Nephron (organoid): ENCODE measurements around the gene GAST.

Experiments used
- H3K27ac Mint-ChIP-seq, 3 experiments: 2 replicates each; pipeline ENCODE4 v1.8.0; 2020; ENCODE audit warnings: mixed read lengths in 3 of 3, mild to moderate bottlenecking in 2 of 3, moderate library complexity in 1 of 3
- H3K27me3 Mint-ChIP-seq: 2 replicates; pipeline ENCODE4 v1.8.0; 2021; ENCODE audit warnings: low read depth, mild to moderate bottlenecking, moderate library complexity, mixed read lengths
- H3K36me3 Mint-ChIP-seq: 2 replicates; pipeline ENCODE4 v1.8.0; 2020; ENCODE audit warnings: low read depth, mixed read lengths
- H3K4me1 Mint-ChIP-seq: 2 replicates; pipeline ENCODE4 v1.8.0; 2020; ENCODE audit warnings: mixed read lengths
- H3K4me3 Mint-ChIP-seq, 3 experiments: 2 replicates each; pipeline ENCODE4 v1.8.0; 2020; ENCODE audit warnings: mild to moderate bottlenecking in 3 of 3, mixed read lengths in 3 of 3, moderate library complexity in 2 of 3
- H3K9me3 Mint-ChIP-seq: 2 replicates; pipeline ENCODE4 v1.8.0; 2020; ENCODE audit warnings: mixed read lengths
- TF ChIP-seq, protein P1 (sequence below), 3 experiments: fragments of 200-600 bp; sonication (generic); IDR thresholded peaks; one replicate each; pipeline ENCODE4 v1.5.0; 2021; ENCODE audit warnings: antibody characterized with exemption in 3 of 3; ENCODE audit not compliant: unreplicated experiment in 3 of 3

GAST gene

GRCh38 chr17:41678411-41678906 lies 33.7 kb upstream of the GAST start:
- H3K27me3 Mint-ChIP-seq, result no peaks in the 10 kb centered on the region
- peak overlapping the region; percentile 60 to 86 (median 80) for H3K27ac Mint-ChIP-seq
- H3K36me3 Mint-ChIP-seq, result no peaks in the 10 kb centered on the region
- H3K4me1 Mint-ChIP-seq, result peaks cover 19% of the 10 kb centered on the region
- TF ChIP-seq, protein P1, sequence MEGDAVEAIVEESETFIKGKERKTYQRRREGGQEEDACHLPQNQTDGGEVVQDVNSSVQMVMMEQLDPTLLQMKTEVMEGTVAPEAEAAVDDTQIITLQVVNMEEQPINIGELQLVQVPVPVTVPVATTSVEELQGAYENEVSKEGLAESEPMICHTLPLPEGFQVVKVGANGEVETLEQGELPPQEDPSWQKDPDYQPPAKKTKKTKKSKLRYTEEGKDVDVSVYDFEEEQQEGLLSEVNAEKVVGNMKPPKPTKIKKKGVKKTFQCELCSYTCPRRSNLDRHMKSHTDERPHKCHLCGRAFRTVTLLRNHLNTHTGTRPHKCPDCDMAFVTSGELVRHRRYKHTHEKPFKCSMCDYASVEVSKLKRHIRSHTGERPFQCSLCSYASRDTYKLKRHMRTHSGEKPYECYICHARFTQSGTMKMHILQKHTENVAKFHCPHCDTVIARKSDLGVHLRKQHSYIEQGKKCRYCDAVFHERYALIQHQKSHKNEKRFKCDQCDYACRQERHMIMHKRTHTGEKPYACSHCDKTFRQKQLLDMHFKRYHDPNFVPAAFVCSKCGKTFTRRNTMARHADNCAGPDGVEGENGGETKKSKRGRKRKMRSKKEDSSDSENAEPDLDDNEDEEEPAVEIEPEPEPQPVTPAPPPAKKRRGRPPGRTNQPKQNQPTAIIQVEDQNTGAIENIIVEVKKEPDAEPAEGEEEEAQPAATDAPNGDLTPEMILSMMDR (IDR thresholded peaks at IDR 0.05; ENCODE audit: unreplicated experiment in 3 of 3), result no peak
- H3K9me3 Mint-ChIP-seq, result peaks cover 5% of the 10 kb centered on the region
- H3K4me3 Mint-ChIP-seq, result no peak overlapping the region

GRCh38 chr17:41678907-41679739 lies 33.0 kb upstream of the GAST start:
- peak overlapping the region; percentile 60 to 86 (median 80) for H3K27ac Mint-ChIP-seq
- peaks cover 19% of the 10 kb centered on the region for H3K4me1 Mint-ChIP-seq
- peaks cover 5% of the 10 kb centered on the region for H3K27me3 Mint-ChIP-seq
- TF ChIP-seq, protein P1 (IDR thresholded peaks at IDR 0.05; ENCODE audit: unreplicated experiment in 3 of 3), result no peak
- peak overlapping the region in 1 of 3 experiments; percentile 16 for H3K4me3 Mint-ChIP-seq
- H3K36me3 Mint-ChIP-seq, result no peaks in the 10 kb centered on the region
- H3K9me3 Mint-ChIP-seq, result peaks cover 5% of the 10 kb centered on the region

GRCh38 chr17:41679740-41680425 lies 32.2 kb upstream of the GAST start:
- Mint-ChIP-seq H3K36me3 (no peaks in the 10 kb centered on the region), H3K27me3 (peaks cover 7% of the 10 kb centered on the region), H3K9me3 (peaks cover 5% of the 10 kb centered on the region), H3K4me3 (no peak overlapping the region), H3K4me1 (peaks cover 19% of the 10 kb centered on the region), H3K27ac (no peak overlapping the region)
- TF ChIP-seq, protein P1 (IDR thresholded peaks at IDR 0.05; ENCODE audit: unreplicated experiment in 3 of 3), result no peak

DNA sequence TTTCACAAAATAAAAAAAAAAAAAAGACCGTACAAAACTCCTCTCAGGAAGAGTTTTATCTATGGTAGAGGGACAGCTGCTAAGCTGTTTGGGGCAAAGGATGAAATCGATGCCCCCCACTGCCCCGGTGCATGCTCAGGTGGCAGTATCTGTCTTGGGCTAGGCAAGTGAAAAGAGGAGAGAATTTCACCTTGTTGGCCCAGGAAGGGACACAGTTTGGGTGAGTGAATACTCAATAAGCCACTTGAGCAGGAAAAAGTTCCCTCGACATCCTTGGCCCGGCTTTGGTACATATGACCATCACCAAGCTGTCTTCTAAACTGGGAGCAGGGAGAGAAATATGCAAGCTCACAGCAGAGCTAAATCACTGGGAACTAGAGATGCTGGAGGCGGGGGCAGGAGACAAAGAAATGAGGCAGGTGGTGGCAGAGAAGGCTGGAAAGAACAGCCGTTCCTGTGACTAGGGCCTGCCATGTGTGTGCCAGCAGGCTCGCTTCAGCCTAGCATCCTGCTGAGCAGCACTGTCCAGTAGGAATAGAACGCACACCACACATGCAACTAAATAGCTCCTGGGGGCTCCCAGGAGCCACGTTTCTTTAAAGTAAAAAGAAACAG lies 31.6 kb upstream of the GAST start:
- H3K27me3 Mint-ChIP-seq, result peaks cover 7% of the 10 kb centered on the region
- no peak overlapping the region for H3K27ac Mint-ChIP-seq
- no peaks in the 10 kb centered on the region for H3K36me3 Mint-ChIP-seq
- H3K9me3 Mint-ChIP-seq, result peaks cover 5% of the 10 kb centered on the region
- no peak overlapping the region for H3K4me3 Mint-ChIP-seq
- TF ChIP-seq, protein P1 (IDR thresholded peaks at IDR 0.05; ENCODE audit: unreplicated experiment in 3 of 3), result no peak
- H3K4me1 Mint-ChIP-seq, result peaks cover 19% of the 10 kb centered on the region

GRCh38 chr17:41681776-41682175 lies 30.4 kb upstream of the GAST start:
- no peak overlapping the region for H3K27ac Mint-ChIP-seq
- no peaks in the 10 kb centered on the region for H3K36me3 Mint-ChIP-seq
- peaks cover 14% of the 10 kb centered on the region for H3K4me1 Mint-ChIP-seq
- H3K4me3 Mint-ChIP-seq, result no peak overlapping the region
- peaks cover 7% of the 10 kb centered on the region for H3K27me3 Mint-ChIP-seq
- H3K9me3 Mint-ChIP-seq, result peaks cover 5% of the 10 kb centered on the region
- TF ChIP-seq, protein P1 (IDR thresholded peaks at IDR 0.05; ENCODE audit: unreplicated experiment in 3 of 3), result no peak
